BJ (cell line): ENCODE measurements around the gene POLR3A. TPM values are rescaled to one million over a fixed set of nuclear protein-coding genes. Genes with fewer than 3 reads are reported as not detected.

Source experiments
- CTCF ChIA-PET: fragments of 350-600 bp; formaldehyde crosslinking; extraction: SDS; loops from one replicate; lab custom pipeline; 2021; ENCODE audit warnings: antibody characterized with exemption, inconsistent platforms; lab: Yijun Ruan, JAX
- POLR2A ChIA-PET: fragments of 300-600 bp; sonication (Branson Sonifier 250); formaldehyde crosslinking; extraction: SDS; loops from one replicate; lab custom pipeline; 2021; ENCODE audit warnings: antibody characterized with exemption; lab: Charles Lee
- DNase-seq: peaks from one replicate; pipeline ENCODE4 v3.0.0-alpha.2; 2011; ENCODE audit warnings: low read depth
- H3K27me3 ChIP-seq: 2 replicates; pipeline ENCODE4 v1.6.0; 2011; ENCODE audit warnings: low read length; ENCODE audit not compliant: control insufficient read depth, insufficient read depth
- H3K36me3 ChIP-seq: 2 replicates; pipeline ENCODE4 v1.5.1; 2011; ENCODE audit warnings: low read length; ENCODE audit not compliant: control insufficient read depth, insufficient read depth
- H3K4me3 ChIP-seq: 2 replicates; pipeline ENCODE4 v1.5.1; 2011; ENCODE audit warnings: low read depth, mild to moderate bottlenecking, control low read depth, low read length
- CTCF ChIP-seq: IDR thresholded peaks from 2 replicates; pipeline ENCODE4 v1.5.1; 2011; ENCODE audit warnings: low read depth, mild to moderate bottlenecking, control low read depth, inconsistent platforms, low read length, moderate library complexity; ENCODE audit not compliant: insufficient read depth
- polyA plus RNA-seq: library from polyadenylated mRNA; depleted of rRNA; stranded (reverse); fragments of >200 nt; gene quantifications from 2 replicates; pipeline ENCODE4 v1.2.3, GENCODE V29; 2011

Gene POLR3A
- polyA plus RNA-seq, 1 experiment = 12.7 TPM

- Histone ChIP-seq H3K4me3 (no peak overlapping the region), H3K36me3 (no peaks in the 10 kb centered on the region), H3K27me3 (no peaks in the 10 kb centered on the region)
- TF ChIP-seq CTCF = no peak
- no peak for DNase-seq
- CTCF ChIA-PET = no interaction called here
- POLR2A ChIA-PET = no interaction called here
Measured at GRCh38 chr10:77949167-77949566, 80.1 kb downstream of the POLR3A start.

GRCh38 chr10:77946084-77946483, 83.2 kb downstream of the POLR3A start:
- ChIA-PET POLR2A (no interaction called here), CTCF (interaction anchor here (0.8 to 2.0 kb wide), 3 partner anchors 13 to 33 kb away, joined by 3 to 7 read pairs (median 5); no protein-coding TSS in a partner anchor)
- H3K36me3 ChIP-seq = no peaks in the 10 kb centered on the region
- no peak for TF ChIP-seq CTCF
- no peak for DNase-seq
- no peak overlapping the region for H3K4me3 ChIP-seq
- H3K27me3 ChIP-seq = no peaks in the 10 kb centered on the region

GRCh38 chr10:77944519-77944918, 84.8 kb downstream of the POLR3A start:
- DNase-seq = no peak
- CTCF ChIA-PET = interaction anchor here (0.6 to 2.0 kb wide), 2 partner anchors 15 to 25 kb away, joined by 4 to 7 read pairs; no protein-coding TSS in a partner anchor
- Histone ChIP-seq H3K36me3 (no peaks in the 10 kb centered on the region), H3K27me3 (no peaks in the 10 kb centered on the region), H3K4me3 (no peak overlapping the region)
- no peak for TF ChIP-seq CTCF
- POLR2A ChIA-PET = no interaction called here

GRCh38 chr10:77943121-77943901, 86.0 kb downstream of the POLR3A start:
- ChIA-PET CTCF (no interaction called here), POLR2A (no interaction called here)
- Histone ChIP-seq H3K4me3 (no peak overlapping the region), H3K36me3 (no peaks in the 10 kb centered on the region), H3K27me3 (no peaks in the 10 kb centered on the region)
- no peak for TF ChIP-seq CTCF
- DNase-seq = peak; percentile 41

- POLR2A ChIA-PET = no interaction called here
- CTCF ChIA-PET = interaction anchor here (1.0 to 1.4 kb wide), 3 partner anchors 9 to 45 kb away, joined by 3 to 5 read pairs (median 3); no protein-coding TSS in a partner anchor
- DNase-seq = no peak
- no peaks in the 10 kb centered on the region for H3K36me3 ChIP-seq
- TF ChIP-seq CTCF = no peak
- H3K27me3 ChIP-seq = no peaks in the 10 kb centered on the region
- H3K4me3 ChIP-seq = no peak overlapping the region
Measured at GRCh38 chr10:77941790-77942189, 87.5 kb downstream of the POLR3A start.
